ENCODE data around the gene DIDO1. TPM values are rescaled to one million over a fixed set of nuclear protein-coding genes. Genes with fewer than 3 reads are reported as not detected.

Gene DIDO1
- total and polyA plus RNA-seq, 12 donors, result 19.0 to 51.3 (median 37.3) TPM

- H3K4me3 ChIP-seq, result no peak overlapping the region
- H3K27me3 ChIP-seq, result no peaks in the 10 kb centered on the region
- no peaks in the 10 kb centered on the region for H3K9me3 ChIP-seq (replicated peaks in 1 of 3)
- TF ChIP-seq CTCF (IDR thresholded peaks at IDR 0.05), result peak in 1 of 6 experiments; percentile 23
- TF ChIP-seq POLR2A (IDR thresholded peaks at IDR 0.05), result no peak
- no peak overlapping the region for H3K27ac ChIP-seq
- peaks cover 0 to 58% of the 10 kb centered on the region in 2 donors for H3K36me3 ChIP-seq (replicated peaks in 1 of 2)
- WGBS, 4 donors, result 2 to 9% (median 6%) methylated on average over 6 of the region's 6 CpGs
- peak in 2 of 7 donors; percentile 32 to 47 for DNase-seq
- intact Hi-C loops (cut with DNase I), result loop anchor here in 1 of 2 donors (10.0 kb wide), 1 partner anchor 105 kb away; the partner anchor contains the start of gene BHLHE23
- peaks cover 0 to 18% of the 10 kb centered on the region in 2 donors for H3K4me1 ChIP-seq (replicated peaks in 1 of 2)
Measured at GRCh38 chr20:62899633-62900051, 26.7 kb downstream of the DIDO1 start.

- Histone ChIP-seq H3K4me3 (no peak overlapping the region), H3K9me3 (replicated peaks in 1 of 3) (no peaks in the 10 kb centered on the region), H3K36me3 (replicated peaks in 1 of 2) (peaks cover 0 to 58% of the 10 kb centered on the region in 2 donors), H3K27ac (no peak overlapping the region), H3K4me1 (replicated peaks in 1 of 2) (peaks cover 0 to 18% of the 10 kb centered on the region in 2 donors), H3K27me3 (no peaks in the 10 kb centered on the region)
- DNase-seq, result no peak
- intact Hi-C loops (cut with DNase I), result loop anchor here in 1 of 2 donors (10.0 kb wide), 1 partner anchor 106 kb away; the partner anchor contains the start of gene BHLHE23
- WGBS, 4 donors, result 45 to 59% (median 51%) methylated on average over 16 of the region's 16 CpGs
- TF ChIP-seq CTCF (IDR thresholded peaks at IDR 0.05) (no peak), POLR2A (IDR thresholded peaks at IDR 0.05) (no peak)
Measured at GRCh38 chr20:62898970-62899632, 27.2 kb downstream of the DIDO1 start.

GRCh38 chr20:62898093-62898964 lies 28.0 kb downstream of the DIDO1 start:
- peaks cover 0 to 58% of the 10 kb centered on the region in 2 donors for H3K36me3 ChIP-seq (replicated peaks in 1 of 2)
- H3K9me3 ChIP-seq (replicated peaks in 1 of 3), result no peaks in the 10 kb centered on the region

More at GRCh38 chr20:62898093-62898964, 28.0 kb downstream of the DIDO1 start:
- no peak for DNase-seq
- Histone ChIP-seq H3K27ac (no peak overlapping the region), H3K27me3 (no peaks in the 10 kb centered on the region), H3K4me1 (replicated peaks in 1 of 2) (peaks cover 0 to 18% of the 10 kb centered on the region in 2 donors), H3K4me3 (no peak overlapping the region)
- intact Hi-C loops (cut with DNase I), result loop anchor here in 1 of 2 donors (10.0 kb wide), 1 partner anchor 106 kb away; the partner anchor contains the start of gene BHLHE23
- TF ChIP-seq CTCF (IDR thresholded peaks at IDR 0.05) (no peak), POLR2A (IDR thresholded peaks at IDR 0.05) (no peak)
- WGBS, 4 donors, result 82 to 85% (median 84%) methylated on average over 13 to 16 of the region's 16 CpGs
